WTC11 (cell line): ENCODE data around the gene MAB21L1. TPM values are rescaled to one million over a fixed set of nuclear protein-coding genes. Genes with fewer than 3 reads are reported as not detected.

Experiments
- ATAC-seq: fragments of 200-7000 bp; cut with Tn5 transposase; 2 replicates; pipeline ENCODE4 v1.10.0; 2021; ENCODE audit warnings: mild to moderate bottlenecking, moderate library complexity
- CTCF ChIA-PET: fragments of 300-600 bp; sonication (Branson Sonifier 250); formaldehyde crosslinking; loops from one replicate; lab custom pipeline; 2021; ENCODE audit warnings: antibody characterized with exemption; lab: Charles Lee
- POLR2A ChIA-PET: fragments of 350-600 bp; sonication (Branson Sonifier 250); formaldehyde crosslinking; loops from one replicate; lab custom pipeline; 2021; ENCODE audit warnings: antibody characterized with exemption; lab: Charles Lee
- DNase-seq: peaks from one replicate; pipeline ENCODE4 v3.0.0; 2021; ENCODE audit warnings: low spot score
- H3K27ac Mint-ChIP-seq: 2 replicates; pipeline ENCODE4 v1.8.0; 2021; ENCODE audit warnings: mixed read lengths
- H3K27me3 Mint-ChIP-seq: 2 replicates; pipeline ENCODE4 v1.8.0; 2021; ENCODE audit warnings: low read depth, mild to moderate bottlenecking, moderate library complexity, mixed read lengths
- H3K36me3 Mint-ChIP-seq: 2 replicates; pipeline ENCODE4 v1.8.0; 2021; ENCODE audit warnings: mixed read lengths
- H3K4me1 Mint-ChIP-seq: 2 replicates; pipeline ENCODE4 v1.8.0; 2022; ENCODE audit warnings: mixed read lengths
- H3K4me3 Mint-ChIP-seq: 2 replicates; pipeline ENCODE4 v1.8.0; 2021; ENCODE audit warnings: mild to moderate bottlenecking, moderate library complexity, mixed read lengths
- H3K9me3 Mint-ChIP-seq: 2 replicates; pipeline ENCODE4 v1.8.0; 2021; ENCODE audit warnings: mixed read lengths
- ATF1 ChIP-seq: sonication (generic); formaldehyde crosslinking; IDR thresholded peaks from 2 replicates; pipeline ENCODE4 v1.8.1; 2023; ENCODE audit warnings: mild to moderate bottlenecking, moderate library complexity, missing genetic modification reagents
- CREM ChIP-seq: sonication (generic); formaldehyde crosslinking; IDR thresholded peaks from 2 replicates; pipeline ENCODE4 v1.8.1; 2022; ENCODE audit warnings: mild to moderate bottlenecking, missing genetic modification reagents, moderate library complexity
- ELF4 ChIP-seq: sonication (generic); formaldehyde crosslinking; IDR thresholded peaks from 2 replicates; pipeline ENCODE4 v1.8.1; 2022; ENCODE audit warnings: low read depth, mild to moderate bottlenecking, moderate library complexity, missing genetic modification reagents
- EMX1 ChIP-seq: fragments of 250-450 bp; sonication (Bioruptor Pico); IDR thresholded peaks from 2 replicates; pipeline ENCODE4 v1.8.0; 2021; ENCODE audit warnings: mild to moderate bottlenecking
- ESRRA ChIP-seq: sonication (generic); formaldehyde crosslinking; IDR thresholded peaks from 2 replicates; pipeline ENCODE4 v1.8.1; 2022; ENCODE audit warnings: mild to moderate bottlenecking, missing genetic modification reagents, borderline replicate concordance
- GABPB1 ChIP-seq: sonication (generic); formaldehyde crosslinking; IDR thresholded peaks from 2 replicates; pipeline ENCODE4 v1.8.1; 2023; ENCODE audit warnings: mild to moderate bottlenecking, missing genetic modification reagents
- JAZF1 ChIP-seq: fragments of 250-450 bp; sonication (Bioruptor Pico); IDR thresholded peaks from 2 replicates; pipeline ENCODE4 v1.9.0; 2021; ENCODE audit warnings: moderate library complexity, mild to moderate bottlenecking, inconsistent platforms
- KAT7 ChIP-seq: sonication (generic); formaldehyde crosslinking; IDR thresholded peaks from 2 replicates; pipeline ENCODE4 v1.8.1; 2023; ENCODE audit warnings: missing genetic modification reagents, mild to moderate bottlenecking, borderline replicate concordance
- NR1H2 ChIP-seq: sonication (generic); formaldehyde crosslinking; IDR thresholded peaks from 2 replicates; pipeline ENCODE4 v1.9.0; 2021; ENCODE audit warnings: mild to moderate bottlenecking, moderate library complexity, missing genetic modification reagents
- SMAD4 ChIP-seq: sonication (generic); formaldehyde crosslinking; IDR thresholded peaks from 2 replicates; pipeline ENCODE4 v1.8.0; 2022; ENCODE audit warnings: mild to moderate bottlenecking, missing genetic modification reagents
- TEAD1 ChIP-seq: sonication (generic); formaldehyde crosslinking; IDR thresholded peaks from 2 replicates; pipeline ENCODE4 v1.8.0; 2022; ENCODE audit warnings: mild to moderate bottlenecking, missing genetic modification reagents
- ZNF232 ChIP-seq: sonication (generic); formaldehyde crosslinking; IDR thresholded peaks from 2 replicates; pipeline ENCODE4 v1.8.0; 2022; ENCODE audit warnings: mild to moderate bottlenecking, missing genetic modification reagents
- ZNF317 ChIP-seq: sonication (generic); formaldehyde crosslinking; IDR thresholded peaks from 2 replicates; pipeline ENCODE4 v1.8.1; 2023; ENCODE audit warnings: low read depth, mild to moderate bottlenecking, moderate library complexity, missing genetic modification reagents, borderline replicate concordance
- ZNF416 ChIP-seq: fragments of 250-450 bp; sonication (Bioruptor Pico); IDR thresholded peaks from 2 replicates; pipeline ENCODE4 v1.9.0; 2021; ENCODE audit warnings: mild to moderate bottlenecking, inconsistent platforms
- total RNA-seq: library from RNA; stranded (reverse); gene quantifications from 3 replicates; pipeline ENCODE4 v1.2.3, GENCODE V29; 2021
- TF ChIP-seq, protein P1 (sequence below): sonication (generic); formaldehyde crosslinking; IDR thresholded peaks from 2 replicates; pipeline ENCODE4 v1.8.0; 2023; ENCODE audit warnings: mild to moderate bottlenecking, missing genetic modification reagents
- TF ChIP-seq, protein P2 (sequence below): sonication (generic); formaldehyde crosslinking; IDR thresholded peaks from 2 replicates; pipeline ENCODE4 v1.8.1; 2022; ENCODE audit warnings: low read depth, missing genetic modification reagents, borderline replicate concordance
- TF ChIP-seq, protein P3 (sequence below): fragments of 250-450 bp; sonication (Bioruptor Pico); conservative IDR thresholded peaks from 2 replicates; pipeline ENCODE4 v1.9.0; 2021; ENCODE audit warnings: mild to moderate bottlenecking
- TF ChIP-seq, protein P4 (sequence below): sonication (generic); formaldehyde crosslinking; IDR thresholded peaks from 2 replicates; pipeline ENCODE4 v1.8.1; 2023; ENCODE audit warnings: mild to moderate bottlenecking, missing genetic modification reagents, moderate library complexity

MAB21L1 gene
- total RNA-seq, 1 experiment from 2014 or later = 0.15 TPM

DNA sequence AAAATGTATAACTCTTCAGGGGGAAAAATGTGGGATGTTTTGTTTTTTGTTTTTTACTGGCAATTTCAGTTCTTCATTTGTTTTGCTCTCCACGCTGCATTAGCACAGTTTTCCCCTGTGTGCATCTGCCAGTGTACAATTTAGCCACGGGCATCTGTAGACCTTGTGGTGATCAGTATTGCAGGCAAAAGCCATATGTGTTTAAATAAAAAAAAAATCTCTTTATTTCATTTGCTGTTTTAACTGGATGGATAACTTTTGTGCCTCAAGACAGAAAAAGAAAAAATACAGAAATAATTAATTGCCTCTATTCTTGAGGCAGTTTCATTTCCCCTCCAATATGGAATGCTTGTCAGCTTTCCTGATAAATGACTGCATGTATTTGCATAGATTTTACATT lies 7.9 kb upstream of the MAB21L1 start (continued):
- TF ChIP-seq, protein P1, sequence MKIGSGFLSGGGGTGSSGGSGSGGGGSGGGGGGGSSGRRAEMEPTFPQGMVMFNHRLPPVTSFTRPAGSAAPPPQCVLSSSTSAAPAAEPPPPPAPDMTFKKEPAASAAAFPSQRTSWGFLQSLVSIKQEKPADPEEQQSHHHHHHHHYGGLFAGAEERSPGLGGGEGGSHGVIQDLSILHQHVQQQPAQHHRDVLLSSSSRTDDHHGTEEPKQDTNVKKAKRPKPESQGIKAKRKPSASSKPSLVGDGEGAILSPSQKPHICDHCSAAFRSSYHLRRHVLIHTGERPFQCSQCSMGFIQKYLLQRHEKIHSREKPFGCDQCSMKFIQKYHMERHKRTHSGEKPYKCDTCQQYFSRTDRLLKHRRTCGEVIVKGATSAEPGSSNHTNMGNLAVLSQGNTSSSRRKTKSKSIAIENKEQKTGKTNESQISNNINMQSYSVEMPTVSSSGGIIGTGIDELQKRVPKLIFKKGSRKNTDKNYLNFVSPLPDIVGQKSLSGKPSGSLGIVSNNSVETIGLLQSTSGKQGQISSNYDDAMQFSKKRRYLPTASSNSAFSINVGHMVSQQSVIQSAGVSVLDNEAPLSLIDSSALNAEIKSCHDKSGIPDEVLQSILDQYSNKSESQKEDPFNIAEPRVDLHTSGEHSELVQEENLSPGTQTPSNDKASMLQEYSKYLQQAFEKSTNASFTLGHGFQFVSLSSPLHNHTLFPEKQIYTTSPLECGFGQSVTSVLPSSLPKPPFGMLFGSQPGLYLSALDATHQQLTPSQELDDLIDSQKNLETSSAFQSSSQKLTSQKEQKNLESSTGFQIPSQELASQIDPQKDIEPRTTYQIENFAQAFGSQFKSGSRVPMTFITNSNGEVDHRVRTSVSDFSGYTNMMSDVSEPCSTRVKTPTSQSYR (CRISPR knock-in tag) = no peak
- no peak for TF ChIP-seq ELF4 (CRISPR knock-in tag)
- no peak for TF ChIP-seq ATF1 (CRISPR knock-in tag)
- TF ChIP-seq NR1H2 (CRISPR knock-in tag) = no peak
- TF ChIP-seq, protein P2, sequence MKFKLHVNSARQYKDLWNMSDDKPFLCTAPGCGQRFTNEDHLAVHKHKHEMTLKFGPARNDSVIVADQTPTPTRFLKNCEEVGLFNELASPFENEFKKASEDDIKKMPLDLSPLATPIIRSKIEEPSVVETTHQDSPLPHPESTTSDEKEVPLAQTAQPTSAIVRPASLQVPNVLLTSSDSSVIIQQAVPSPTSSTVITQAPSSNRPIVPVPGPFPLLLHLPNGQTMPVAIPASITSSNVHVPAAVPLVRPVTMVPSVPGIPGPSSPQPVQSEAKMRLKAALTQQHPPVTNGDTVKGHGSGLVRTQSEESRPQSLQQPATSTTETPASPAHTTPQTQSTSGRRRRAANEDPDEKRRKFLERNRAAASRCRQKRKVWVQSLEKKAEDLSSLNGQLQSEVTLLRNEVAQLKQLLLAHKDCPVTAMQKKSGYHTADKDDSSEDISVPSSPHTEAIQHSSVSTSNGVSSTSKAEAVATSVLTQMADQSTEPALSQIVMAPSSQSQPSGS (CRISPR knock-in tag) = no peak
- TF ChIP-seq TEAD1 (CRISPR knock-in tag) = no peak
- TF ChIP-seq, protein P3, sequence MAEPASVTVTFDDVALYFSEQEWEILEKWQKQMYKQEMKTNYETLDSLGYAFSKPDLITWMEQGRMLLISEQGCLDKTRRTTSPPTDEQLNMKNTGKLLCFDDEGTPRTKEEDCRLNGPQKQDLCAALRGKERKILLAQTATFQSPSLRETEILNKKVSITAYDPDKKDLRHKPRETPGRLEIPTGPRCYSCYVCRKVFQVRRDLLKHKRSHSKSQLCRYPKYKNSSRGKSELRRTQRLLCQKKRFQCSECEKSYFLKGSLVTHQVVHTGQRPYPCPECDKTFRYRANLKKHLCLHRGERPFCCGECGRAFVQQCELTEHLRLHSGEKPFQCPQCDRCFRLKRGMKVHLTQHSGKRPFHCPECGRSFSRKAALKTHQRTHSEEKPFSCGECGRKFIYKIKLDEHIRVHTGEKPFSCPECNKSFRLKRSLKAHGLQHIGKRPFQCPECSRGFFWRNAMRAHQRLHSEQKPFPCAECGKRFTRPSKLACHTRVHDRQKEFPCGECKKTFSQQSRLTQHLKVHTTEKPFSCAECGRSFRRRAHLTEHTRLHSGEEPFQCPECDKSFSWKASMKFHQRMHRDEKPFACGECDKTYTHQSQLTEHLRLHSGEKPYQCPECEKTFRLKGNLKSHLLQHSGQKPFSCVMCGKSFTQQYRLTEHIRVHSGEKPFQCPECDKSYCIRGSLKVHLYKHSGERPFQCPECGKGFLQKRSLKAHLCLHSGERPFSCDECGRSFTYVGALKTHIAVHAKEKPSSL (CRISPR knock-in tag) = no peak

DNA sequence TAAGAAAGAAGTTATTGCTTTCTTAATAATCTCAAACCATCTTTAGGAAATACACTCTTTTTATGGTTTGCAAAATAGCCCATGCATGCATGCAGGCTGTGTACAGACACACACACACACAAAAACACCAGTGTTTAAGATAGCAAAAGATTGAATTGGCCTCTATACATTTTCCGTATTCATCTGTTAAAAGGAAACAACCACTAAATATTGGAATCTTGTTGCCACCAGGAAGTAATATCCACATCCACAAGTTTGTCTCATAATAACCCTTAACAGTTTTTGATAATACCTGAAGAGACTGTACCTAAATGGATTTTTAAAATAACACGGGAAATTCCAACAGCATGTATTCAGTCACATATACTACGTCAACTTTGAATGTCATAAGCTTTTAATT lies 7.3 kb upstream of the MAB21L1 start:
- H3K4me3 Mint-ChIP-seq = no peak overlapping the region
- TF ChIP-seq ZNF416 (CRISPR knock-in tag) (no peak), ZNF232 (CRISPR knock-in tag) (no peak), EMX1 (CRISPR knock-in tag) (no peak), NR1H2 (CRISPR knock-in tag) (no peak), JAZF1 (CRISPR knock-in tag) (no peak), SMAD4 (CRISPR knock-in tag) (no peak), KAT7 (CRISPR knock-in tag) (no peak), ZNF317 (CRISPR knock-in tag) (no peak), GABPB1 (CRISPR knock-in tag) (no peak)
- peaks cover 10% of the 10 kb centered on the region for H3K4me1 Mint-ChIP-seq
- DNase-seq (no peak), ATAC-seq (no peak)
- peaks cover 12% of the 10 kb centered on the region for H3K27me3 Mint-ChIP-seq
- H3K36me3 Mint-ChIP-seq = no peaks in the 10 kb centered on the region
- POLR2A ChIA-PET = no interaction called here
- CTCF ChIA-PET = no interaction called here
- H3K9me3 Mint-ChIP-seq = no peaks in the 10 kb centered on the region
- no peak overlapping the region for H3K27ac Mint-ChIP-seq

DNA sequence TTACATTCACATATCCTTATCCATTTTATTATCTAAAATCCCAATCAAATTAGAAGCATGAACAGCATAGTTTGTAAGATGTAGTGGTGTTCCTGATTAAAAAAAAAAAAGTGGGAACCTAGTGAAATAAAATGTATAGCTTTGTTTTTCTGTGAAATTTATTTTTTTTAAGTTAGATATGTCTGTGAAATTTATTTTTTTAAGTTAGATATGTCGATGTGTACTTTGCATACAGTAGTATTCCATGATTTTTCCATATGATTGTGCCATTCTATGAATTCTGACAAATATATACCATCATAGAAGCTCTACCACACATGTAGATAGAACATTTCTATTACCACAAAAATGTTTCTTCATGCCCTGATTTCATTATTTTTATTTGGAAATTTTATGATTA lies 6.0 kb upstream of the MAB21L1 start:
- ATAC-seq = no peak
- peaks cover 24% of the 10 kb centered on the region for H3K27me3 Mint-ChIP-seq
- peaks cover 19% of the 10 kb centered on the region for H3K4me1 Mint-ChIP-seq
- CTCF ChIA-PET = no interaction called here
- no peak for TF ChIP-seq CREM (CRISPR knock-in tag)
- no peak for TF ChIP-seq ESRRA (CRISPR knock-in tag)
- TF ChIP-seq, protein P4, sequence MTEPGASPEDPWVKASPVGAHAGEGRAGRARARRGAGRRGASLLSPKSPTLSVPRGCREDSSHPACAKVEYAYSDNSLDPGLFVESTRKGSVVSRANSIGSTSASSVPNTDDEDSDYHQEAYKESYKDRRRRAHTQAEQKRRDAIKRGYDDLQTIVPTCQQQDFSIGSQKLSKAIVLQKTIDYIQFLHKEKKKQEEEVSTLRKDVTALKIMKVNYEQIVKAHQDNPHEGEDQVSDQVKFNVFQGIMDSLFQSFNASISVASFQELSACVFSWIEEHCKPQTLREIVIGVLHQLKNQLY (CRISPR knock-in tag) = no peak
- TF ChIP-seq, all 79 proteins: peak for 0
- DNase-seq = no peak
- Mint-ChIP-seq H3K27ac (no peak overlapping the region), H3K9me3 (no peaks in the 10 kb centered on the region), H3K4me3 (no peak overlapping the region), H3K36me3 (no peaks in the 10 kb centered on the region)
- POLR2A ChIA-PET = no interaction called here
